Activated CD8-positive, alpha-beta T cell treated with anti-CD3 and anti-CD28 coated beads for 36 hours (primary cell): ENCODE data around the gene RASAL3. TPM values are rescaled to one million over a fixed set of nuclear protein-coding genes. Genes with fewer than 3 reads are reported as not detected.

Source experiments
- ATAC-seq: fragments of 200-7000 bp; cut with Tn5 transposase; one replicate; pipeline ENCODE4 v1.10.0; 2021; ENCODE audit warnings: mild to moderate bottlenecking, moderate library complexity
- CTCF ChIA-PET: fragments of 350-600 bp; sonication (Branson Sonifier 250); formaldehyde crosslinking; loops from one replicate; lab custom pipeline; 2021; ENCODE audit warnings: antibody characterized with exemption; lab: Charles Lee
- POLR2A ChIA-PET: fragments of 350-600 bp; sonication (Branson Sonifier 250); formaldehyde crosslinking; loops from one replicate; lab custom pipeline; 2021; ENCODE audit warnings: antibody characterized with exemption; lab: Charles Lee
- DNase-seq: peaks from one replicate; pipeline ENCODE4 v3.0.0-alpha.2; 2020
- H3K27ac Mint-ChIP-seq: one replicate; pipeline ENCODE4 v1.8.0; 2021; ENCODE audit warnings: mild to moderate bottlenecking, mixed read lengths
- H3K27me3 Mint-ChIP-seq: one replicate; pipeline ENCODE4 v1.8.0; 2021; ENCODE audit warnings: mixed read lengths
- H3K36me3 Mint-ChIP-seq: one replicate; pipeline ENCODE4 v1.8.0; 2021; ENCODE audit warnings: low read depth, mixed read lengths
- H3K4me1 Mint-ChIP-seq: one replicate; pipeline ENCODE4 v1.8.0; 2021; ENCODE audit warnings: low read depth, mixed read lengths
- H3K4me3 Mint-ChIP-seq: one replicate; pipeline ENCODE4 v1.8.0; 2021; ENCODE audit warnings: mild to moderate bottlenecking, moderate library complexity, mixed read lengths
- H3K9me3 Mint-ChIP-seq: one replicate; pipeline ENCODE4 v1.8.0; 2021; ENCODE audit warnings: mixed read lengths
- intact Hi-C: fragments of 100-400 bp; cut with micrococcal nuclease; formaldehyde crosslinking; loops from one replicate; pipeline ENCODE4 v1.10.0; 2022
- total RNA-seq, 2 experiments: library from RNA; stranded (reverse); gene quantifications; one replicate each; pipeline ENCODE4 v1.2.3, GENCODE V29; 2021
- TF ChIP-seq, protein P1 (sequence below): fragments of 200-600 bp; IDR thresholded peaks from one replicate; pipeline ENCODE4 v1.8.0; 2022; ENCODE audit warnings: antibody characterized with exemption, mild to moderate bottlenecking

Gene RASAL3
- total RNA-seq, 2 experiments from 2014 or later = 83.9 to 85.8 TPM

DNA sequence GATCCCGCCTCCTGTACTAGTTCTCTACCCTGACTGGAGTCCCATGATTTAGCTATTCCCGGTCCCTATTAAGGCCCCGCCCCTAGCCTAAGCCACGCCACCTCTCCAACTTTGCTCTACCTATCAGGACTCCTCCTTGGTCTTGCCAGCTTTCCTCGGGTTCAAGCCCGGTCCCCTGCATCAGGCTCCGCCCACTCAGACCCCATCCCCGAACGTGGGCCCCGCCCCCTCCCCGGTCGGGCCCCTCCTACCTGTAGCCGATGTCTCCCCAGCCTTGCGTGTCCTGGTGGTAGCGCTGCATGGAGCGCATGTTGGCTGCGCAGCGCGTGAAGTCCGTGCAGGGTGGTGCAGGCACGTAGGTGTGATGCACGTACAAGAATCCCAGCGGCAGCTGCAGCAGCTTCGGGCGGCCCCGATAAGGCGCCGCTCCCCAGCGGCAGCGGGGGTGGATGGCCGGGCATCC is 7.3 kb upstream of the RASAL3 start:
- TF ChIP-seq, protein P1, sequence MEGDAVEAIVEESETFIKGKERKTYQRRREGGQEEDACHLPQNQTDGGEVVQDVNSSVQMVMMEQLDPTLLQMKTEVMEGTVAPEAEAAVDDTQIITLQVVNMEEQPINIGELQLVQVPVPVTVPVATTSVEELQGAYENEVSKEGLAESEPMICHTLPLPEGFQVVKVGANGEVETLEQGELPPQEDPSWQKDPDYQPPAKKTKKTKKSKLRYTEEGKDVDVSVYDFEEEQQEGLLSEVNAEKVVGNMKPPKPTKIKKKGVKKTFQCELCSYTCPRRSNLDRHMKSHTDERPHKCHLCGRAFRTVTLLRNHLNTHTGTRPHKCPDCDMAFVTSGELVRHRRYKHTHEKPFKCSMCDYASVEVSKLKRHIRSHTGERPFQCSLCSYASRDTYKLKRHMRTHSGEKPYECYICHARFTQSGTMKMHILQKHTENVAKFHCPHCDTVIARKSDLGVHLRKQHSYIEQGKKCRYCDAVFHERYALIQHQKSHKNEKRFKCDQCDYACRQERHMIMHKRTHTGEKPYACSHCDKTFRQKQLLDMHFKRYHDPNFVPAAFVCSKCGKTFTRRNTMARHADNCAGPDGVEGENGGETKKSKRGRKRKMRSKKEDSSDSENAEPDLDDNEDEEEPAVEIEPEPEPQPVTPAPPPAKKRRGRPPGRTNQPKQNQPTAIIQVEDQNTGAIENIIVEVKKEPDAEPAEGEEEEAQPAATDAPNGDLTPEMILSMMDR = no peak
- no peak for ATAC-seq
- POLR2A ChIA-PET = no interaction called here
- peaks cover 46% of the 10 kb centered on the region for H3K4me1 Mint-ChIP-seq
- intact Hi-C loops = no loop called here
- no peaks in the 10 kb centered on the region for H3K9me3 Mint-ChIP-seq
- no peak for DNase-seq
- H3K27ac Mint-ChIP-seq = no peak overlapping the region
- H3K36me3 Mint-ChIP-seq = peaks cover 10% of the 10 kb centered on the region
- no peaks in the 10 kb centered on the region for H3K27me3 Mint-ChIP-seq
- H3K4me3 Mint-ChIP-seq = no peak overlapping the region
- CTCF ChIA-PET = no interaction called here

GRCh38 chr19:15469513-15470297 is 5.4 kb upstream of the RASAL3 start:
- DNase-seq = peak; percentile 64
- intact Hi-C loops = loop anchor here (5.0 kb wide), 1 partner anchor 88 kb away; no protein-coding TSS in a partner anchor
- H3K27ac Mint-ChIP-seq = peak overlapping the region; percentile 62
- H3K36me3 Mint-ChIP-seq = peaks cover 12% of the 10 kb centered on the region
- ATAC-seq = peak; percentile 43
- peak overlapping the region; percentile 74 for H3K4me3 Mint-ChIP-seq
- H3K4me1 Mint-ChIP-seq = peaks cover 48% of the 10 kb centered on the region
- TF ChIP-seq, protein P1 = no peak
- CTCF ChIA-PET = interaction anchor here (2.5 to 7.5 kb wide), 2 partner anchors 51 to 85 kb away, joined by 7 to 42 read pairs; partner anchors contain the start of gene AKAP8L
- POLR2A ChIA-PET = interaction anchor here (1.0 to 2.3 kb wide), 3 partner anchors 9 to 83 kb away, joined by 3 to 14 read pairs (median 3); partner anchors contain the start of genes AKAP8L and PGLYRP2
- no peaks in the 10 kb centered on the region for H3K27me3 Mint-ChIP-seq
- H3K9me3 Mint-ChIP-seq = no peaks in the 10 kb centered on the region

GRCh38 chr19:15468675-15469512 is 4.5 kb upstream of the RASAL3 start:
- intact Hi-C loops = loop anchor here (5.0 kb wide), 1 partner anchor 88 kb away; no protein-coding TSS in a partner anchor
- peak overlapping the region; percentile 74 for H3K4me3 Mint-ChIP-seq
- peaks cover 51% of the 10 kb centered on the region for H3K4me1 Mint-ChIP-seq
- H3K36me3 Mint-ChIP-seq = peaks cover 13% of the 10 kb centered on the region
- CTCF ChIA-PET = interaction anchor here (2.5 to 7.5 kb wide), 2 partner anchors 50 to 86 kb away, joined by 7 to 42 read pairs; partner anchors contain the start of gene AKAP8L
- no peak for DNase-seq
- no peak for ATAC-seq
- POLR2A ChIA-PET = interaction anchor here (1.0 to 2.3 kb wide), 5 partner anchors 10 to 84 kb away, joined by 3 to 14 read pairs (median 6); partner anchors contain the start of genes AKAP8L and PGLYRP2
- H3K9me3 Mint-ChIP-seq = no peaks in the 10 kb centered on the region
- H3K27ac Mint-ChIP-seq = peak overlapping the region; percentile 96
- TF ChIP-seq, protein P1 = no peak
- no peaks in the 10 kb centered on the region for H3K27me3 Mint-ChIP-seq

DNA sequence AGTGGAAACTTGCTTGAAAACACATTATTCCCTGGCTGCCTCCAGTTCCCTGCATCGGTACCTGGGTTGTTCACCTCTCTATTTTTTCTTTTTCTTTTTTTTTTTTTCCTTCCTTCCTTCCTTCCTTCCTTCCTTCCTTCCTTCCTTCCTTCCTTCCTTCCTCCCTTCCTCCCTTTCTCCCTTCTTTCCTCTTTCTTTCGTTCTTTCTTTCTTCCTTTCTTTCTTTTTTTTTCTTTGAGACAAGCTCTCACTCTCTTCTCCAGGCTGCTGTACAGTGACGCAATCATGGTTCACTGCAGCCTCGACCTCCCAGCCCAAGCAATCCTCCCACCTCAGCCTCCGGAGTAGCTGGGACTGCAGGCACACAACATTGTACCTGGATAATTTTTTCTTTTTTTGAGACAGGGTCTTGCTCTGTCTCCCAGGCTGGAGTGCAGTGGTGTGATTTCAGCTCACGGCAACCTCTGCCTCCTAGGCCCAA is 3.4 kb upstream of the RASAL3 start:
- ChIA-PET POLR2A (interaction anchor here (0.7 to 1.8 kb wide), 8 partner anchors 12 to 88 kb away, joined by 3 to 7 read pairs (median 4); no protein-coding TSS in a partner anchor), CTCF (interaction anchor here (1.2 to 7.5 kb wide), 8 partner anchors 11 to 87 kb away, joined by 3 to 42 read pairs (median 4); partner anchors contain the start of genes AKAP8L and PGLYRP2)
- Mint-ChIP-seq H3K4me1 (peaks cover 49% of the 10 kb centered on the region), H3K36me3 (peaks cover 19% of the 10 kb centered on the region), H3K27ac (peak overlapping the region; percentile 96), H3K9me3 (no peaks in the 10 kb centered on the region), H3K4me3 (peak overlapping the region; percentile 34), H3K27me3 (no peaks in the 10 kb centered on the region)
- TF ChIP-seq, protein P1 = no peak
- ATAC-seq (no peak), DNase-seq (no peak)
- intact Hi-C loops = loop anchor here (5.0 kb wide), 1 partner anchor 90 kb away; no protein-coding TSS in a partner anchor
